ENCODE data around the gene KIF1A.
"Not testable (repeated sequence)": the region's sequence is repeated elsewhere in the genome, so short reads cannot be mapped to it uniquely, and the experiment has no call there.

- TF ChIP-seq CTCF (optimal IDR thresholded peaks at IDR 0.05 in 1 of 3, IDR thresholded peaks at IDR 0.05 in 1 of 3, conservative IDR thresholded peaks at IDR 0.05 in 1 of 3; ENCODE audit: extremely low read depth in 1 of 3, insufficient read depth in 2 of 3, low read length in 3 of 3); EZH2 (IDR thresholded peaks at IDR 0.05; ENCODE audit: low read length): not testable (repeated sequence)
These were observed 136.6 kb downstream of the KIF1A start for GRCh38 chr2:240683329-240683979.
